ENCODE measurements around the gene CKS1B.
"Not testable (repeated sequence)": the region's sequence is repeated elsewhere in the genome, so short reads cannot be mapped to it uniquely, and the experiment has no call there.

The CKS1B gene

DNA sequence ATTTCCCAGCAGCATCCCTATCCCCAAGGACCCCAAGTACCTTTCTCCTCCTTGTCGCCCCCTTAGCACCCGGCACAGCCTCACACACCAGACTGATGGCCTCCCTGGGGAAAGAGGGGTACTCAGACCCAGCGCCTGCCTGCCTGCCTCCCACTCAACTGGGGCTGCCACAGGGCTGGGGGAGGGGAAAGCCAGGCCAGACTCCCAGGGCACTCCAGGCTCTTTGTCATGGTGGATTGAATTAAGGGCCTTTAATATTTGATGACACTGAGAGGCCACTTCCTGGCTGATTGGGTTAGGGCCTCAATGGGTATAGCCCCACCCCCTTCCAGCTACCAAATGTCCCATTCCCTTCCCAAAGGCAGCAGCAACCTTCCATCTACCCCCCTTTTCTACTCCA, 5.8 kb upstream of the CKS1B start:
- Histone ChIP-seq H3K36me3 (ENCODE audit: insufficient read depth, low read length) (peaks cover 38% of the 10 kb centered on the region), H3K4me1 (ENCODE audit: insufficient read depth, low read length) (peaks cover 9% of the 10 kb centered on the region), H3K9me3 (ENCODE audit: control insufficient read depth, insufficient read depth, low read length) (no peaks in the 10 kb centered on the region), H3K9ac (ENCODE audit: low read depth, low read length) (peak overlapping the region; percentile 69)

DNA sequence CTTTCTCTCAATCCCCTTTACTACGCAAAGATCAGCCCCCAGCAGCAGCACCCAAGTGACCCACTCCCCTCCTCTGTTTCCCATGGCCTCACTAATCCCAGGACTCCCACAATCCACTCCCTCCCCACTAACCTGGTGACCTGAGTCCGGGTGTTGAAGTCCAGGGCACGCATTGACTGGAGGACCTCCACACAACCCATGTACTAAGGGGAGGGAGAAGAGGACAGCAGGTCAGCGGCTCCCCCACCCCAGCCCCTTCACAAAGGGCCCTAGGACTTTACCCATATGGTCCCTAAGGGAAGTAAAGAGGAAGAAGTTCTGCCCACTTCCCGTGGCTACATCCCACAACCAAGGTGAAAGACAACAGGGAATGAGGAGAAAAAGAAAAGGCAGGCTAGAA, 5.2 kb upstream of the CKS1B start:
- Histone ChIP-seq H3K36me3 (ENCODE audit: insufficient read depth, low read length) (peaks cover 33% of the 10 kb centered on the region), H3K4me1 (ENCODE audit: insufficient read depth, low read length) (peaks cover 9% of the 10 kb centered on the region), H3K9me3 (ENCODE audit: control insufficient read depth, insufficient read depth, low read length) (no peaks in the 10 kb centered on the region), H3K9ac (ENCODE audit: low read depth, low read length) (peak overlapping the region; percentile 69)

DNA sequence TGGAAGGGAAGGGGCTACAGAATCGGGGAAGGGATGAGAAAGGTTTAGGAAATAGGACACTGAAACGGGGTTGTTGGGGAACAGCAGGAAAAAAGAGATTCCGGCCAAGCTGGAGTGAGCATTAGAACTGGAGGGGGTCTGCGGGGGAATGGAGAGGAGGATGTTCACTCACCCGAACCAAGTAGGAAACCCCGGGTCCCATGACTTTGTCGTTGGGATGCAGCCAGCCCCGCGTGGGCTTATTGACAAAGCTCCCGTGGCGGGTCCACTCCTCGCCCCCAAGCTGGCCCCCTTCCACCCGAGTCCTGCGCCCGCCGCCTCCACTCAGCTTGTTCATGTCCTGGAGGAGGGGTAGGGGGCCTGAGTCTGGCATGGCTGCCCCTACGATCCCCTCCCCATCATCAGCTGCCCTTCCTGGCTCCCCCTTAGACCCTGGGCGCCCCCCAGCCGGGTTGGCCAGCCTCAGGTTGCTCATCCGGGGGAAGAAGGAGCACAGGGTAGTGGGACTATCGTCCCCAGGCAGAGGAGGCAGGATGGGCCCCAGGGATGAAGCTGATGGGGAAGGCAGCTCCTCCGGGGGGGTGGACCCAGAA, 4.5 kb upstream of the CKS1B start:
- H3K9ac ChIP-seq (ENCODE audit: low read depth, low read length): peak overlapping the region; percentile 69
- peaks cover 9% of the 10 kb centered on the region for H3K4me1 ChIP-seq (ENCODE audit: insufficient read depth, low read length)
- peaks cover 29% of the 10 kb centered on the region for H3K36me3 ChIP-seq (ENCODE audit: insufficient read depth, low read length)

DNA sequence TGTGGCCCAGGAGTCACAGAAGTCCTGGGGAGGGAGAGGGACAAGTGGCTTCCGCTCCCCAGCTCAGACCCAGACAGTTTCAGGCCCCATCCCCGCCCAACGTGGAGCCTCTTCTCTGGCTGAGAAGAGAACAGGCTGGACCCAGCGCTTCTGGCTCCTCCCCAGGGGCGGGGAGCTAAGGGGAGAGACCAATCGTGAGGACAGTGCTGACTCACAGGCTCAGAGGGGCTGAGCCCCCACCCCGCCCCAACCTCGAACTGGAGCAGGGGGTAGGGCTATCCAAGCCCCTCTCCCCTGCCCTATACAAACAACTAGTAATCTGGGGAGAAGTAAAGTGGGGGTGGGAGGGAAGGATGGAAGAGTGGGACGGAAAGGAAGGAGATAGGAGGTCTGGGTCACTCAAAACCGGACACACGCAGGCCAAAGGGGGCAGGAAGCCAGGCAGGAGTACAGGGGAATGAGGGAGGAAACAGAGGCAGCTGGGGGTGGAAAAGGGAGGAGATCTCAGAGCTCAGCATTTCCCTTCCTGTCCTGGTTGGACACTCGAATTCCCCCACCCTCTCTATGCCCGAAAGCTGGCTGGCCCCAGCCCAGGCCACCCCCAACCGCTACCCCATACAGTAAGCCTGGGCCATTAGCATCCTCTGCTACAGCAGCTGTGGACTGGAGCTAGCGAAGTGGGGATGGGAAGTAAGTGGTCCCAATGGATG, 3.7 kb upstream of the CKS1B start, which contains the start of gene SHC1:
Gene SHC1, minus strand, starts transcription at position 117 of the 710 bp plus-strand sequence. CDS start 221 bp downstream, outside the sequence.
- Histone ChIP-seq H3K4me1 (ENCODE audit: insufficient read depth, low read length) (peaks cover 9% of the 10 kb centered on the region), H3K36me3 (ENCODE audit: insufficient read depth, low read length) (peaks cover 21% of the 10 kb centered on the region), H3K9me3 (ENCODE audit: control insufficient read depth, insufficient read depth, low read length) (no peaks in the 10 kb centered on the region), H3K9ac (ENCODE audit: low read depth, low read length) (peak within 1 kb of the TSS; percentile 69)

More for the DNA sequence above, 4.5 kb upstream of the CKS1B start:
- no peaks in the 10 kb centered on the region for H3K9me3 ChIP-seq (ENCODE audit: control insufficient read depth, insufficient read depth, low read length)

DNA sequence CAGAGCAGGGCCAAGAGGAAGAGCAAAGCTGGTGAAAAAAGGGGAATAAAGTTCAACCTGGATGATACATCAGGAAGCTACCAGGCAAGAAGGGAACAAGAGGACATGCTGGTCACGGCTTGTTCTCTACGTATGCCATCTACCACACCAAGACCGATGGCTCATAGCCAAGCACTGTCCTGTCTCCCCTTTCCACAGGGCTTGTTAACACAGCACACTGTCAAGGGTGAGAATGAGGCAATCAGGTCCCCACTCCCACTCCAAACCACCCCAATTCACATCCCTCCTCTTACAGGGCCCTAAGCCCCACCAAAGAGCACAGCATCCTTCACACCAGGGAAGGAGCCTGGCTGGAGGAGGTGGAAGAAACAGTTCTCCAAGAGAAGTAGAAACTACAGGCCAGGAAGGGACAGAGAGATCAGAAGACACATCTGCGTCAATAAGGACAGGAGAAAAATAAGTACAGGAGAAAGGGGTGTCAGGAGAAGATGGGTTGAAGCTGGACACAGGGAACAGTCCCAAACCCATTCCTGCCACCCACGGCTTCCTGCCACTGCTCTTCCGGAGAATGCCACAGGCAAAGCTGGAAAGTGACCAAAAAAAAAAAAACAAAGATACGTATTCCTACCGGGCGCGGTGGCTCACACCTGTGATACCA, 3.0 kb upstream of the CKS1B start:
- Histone ChIP-seq H3K9me3 (ENCODE audit: control insufficient read depth, insufficient read depth, low read length) (no peaks in the 10 kb centered on the region), H3K9ac (ENCODE audit: low read depth, low read length) (peak overlapping the region; percentile 69), H3K36me3 (ENCODE audit: insufficient read depth, low read length) (peaks cover 18% of the 10 kb centered on the region), H3K4me1 (ENCODE audit: insufficient read depth, low read length) (peaks cover 9% of the 10 kb centered on the region)

DNA sequence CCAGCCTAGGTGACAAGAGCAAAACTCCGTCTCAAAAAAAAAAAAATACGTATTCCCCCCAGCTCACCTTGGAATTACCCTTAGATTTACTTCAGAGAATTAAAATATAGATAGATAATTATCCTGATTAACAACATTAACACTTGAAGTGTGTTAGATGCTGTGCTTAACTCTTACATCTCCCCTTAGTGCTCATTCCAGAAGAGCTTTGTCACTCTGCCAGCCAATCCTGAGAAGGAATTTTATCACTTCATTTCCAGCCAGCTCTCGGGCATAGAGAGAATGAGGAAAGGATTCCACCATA, 2.3 kb upstream of the CKS1B start:
- Histone ChIP-seq H3K36me3 (ENCODE audit: insufficient read depth, low read length) (peaks cover 12% of the 10 kb centered on the region), H3K9me3 (ENCODE audit: control insufficient read depth, insufficient read depth, low read length) (no peaks in the 10 kb centered on the region), H3K9ac (ENCODE audit: low read depth, low read length) (peak overlapping the region; percentile 69), H3K4me1 (ENCODE audit: insufficient read depth, low read length) (peaks cover 11% of the 10 kb centered on the region)

DNA sequence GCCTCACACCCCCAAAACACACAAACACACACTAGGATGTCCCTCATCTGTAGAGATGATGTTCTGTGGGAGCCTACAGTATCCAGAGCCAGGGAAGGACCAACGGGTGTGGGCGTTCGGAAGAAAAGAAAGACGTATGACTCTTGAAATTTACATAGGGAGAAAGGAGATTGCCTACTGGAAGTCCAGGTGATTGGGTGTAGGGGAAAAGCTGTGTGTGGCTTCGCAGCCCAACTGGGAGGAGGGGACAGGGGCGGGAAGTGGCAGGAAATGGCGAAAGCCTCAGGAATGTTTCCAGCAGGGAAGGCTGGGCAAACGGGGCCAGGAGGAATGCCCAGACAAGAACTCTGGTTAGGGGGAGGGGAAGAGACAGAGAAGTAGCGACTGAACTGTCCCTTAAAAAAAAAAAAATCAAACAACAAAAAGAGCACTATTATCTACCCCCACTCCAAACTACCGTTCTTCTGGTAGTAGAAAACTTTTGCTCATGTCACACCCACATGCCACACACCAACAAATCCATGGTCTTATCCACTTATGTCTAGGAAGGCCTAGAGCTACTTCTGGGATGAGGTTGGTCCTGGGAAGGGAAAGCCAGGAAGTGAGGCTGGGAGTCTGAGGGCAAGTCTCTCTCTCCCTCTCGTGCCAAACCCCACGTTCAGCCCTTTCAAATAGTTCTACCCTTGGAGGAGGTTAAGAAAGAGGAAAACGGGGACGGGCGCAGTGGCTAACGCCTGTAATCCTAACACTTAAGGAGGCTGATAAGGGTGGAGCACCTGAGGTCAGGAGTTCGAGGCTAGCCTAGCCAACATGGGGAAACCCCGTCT, 1.8 kb upstream of the CKS1B start:
- H3K36me3 ChIP-seq (ENCODE audit: insufficient read depth, low read length): peaks cover 6% of the 10 kb centered on the region; the same call in 1 of the 2 replicates
- H3K4me1 ChIP-seq (ENCODE audit: insufficient read depth, low read length): peaks cover 11% of the 10 kb centered on the region
- peak overlapping the region; percentile 69 for H3K9ac ChIP-seq (ENCODE audit: low read depth, low read length)
- no peaks in the 10 kb centered on the region for H3K9me3 ChIP-seq (ENCODE audit: control insufficient read depth, insufficient read depth, low read length)

DNA sequence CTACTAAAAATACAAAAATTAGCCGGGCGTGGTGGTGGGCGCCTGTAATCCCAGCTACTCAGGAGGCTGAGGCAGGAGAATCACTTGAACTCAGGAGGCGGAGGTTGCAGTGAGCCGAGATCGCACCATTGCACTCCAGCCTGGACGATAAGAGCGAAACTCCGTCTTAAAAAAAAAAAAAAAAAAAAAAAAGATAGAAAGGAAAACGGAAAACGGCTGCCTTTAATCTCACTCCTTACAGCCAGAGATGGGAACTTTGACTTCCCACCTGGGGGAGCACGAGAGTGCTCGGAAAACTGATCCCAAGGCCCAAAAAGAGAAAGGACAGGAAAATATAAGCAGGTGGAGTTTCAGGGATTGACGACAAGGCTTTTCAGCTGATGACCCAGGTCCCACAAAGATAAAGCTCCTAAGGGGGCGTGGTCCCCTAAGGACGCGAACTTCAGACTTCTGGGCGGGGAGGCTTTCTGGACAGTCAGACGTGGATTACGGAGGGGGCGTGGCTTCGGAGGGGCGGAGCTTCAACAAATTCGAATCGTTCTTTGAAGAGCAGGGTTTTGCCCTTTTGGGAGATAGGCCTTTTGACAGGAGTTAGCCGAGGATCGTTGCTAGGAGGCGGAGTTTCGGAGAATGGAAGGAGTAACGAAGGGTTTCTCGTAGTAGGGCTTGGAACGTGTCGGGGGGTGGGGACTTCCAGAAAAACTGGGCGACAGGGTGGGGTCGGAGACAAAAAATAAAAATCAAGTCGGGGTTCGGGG, 958 bp upstream of the CKS1B start:
- peak overlapping the region; percentile 69 for H3K9ac ChIP-seq (ENCODE audit: low read depth, low read length)
- H3K4me1 ChIP-seq (ENCODE audit: insufficient read depth, low read length): peaks cover 11% of the 10 kb centered on the region
- peaks cover 5% of the 10 kb centered on the region; the same call in 1 of the 2 replicates for H3K36me3 ChIP-seq (ENCODE audit: insufficient read depth, low read length)
- no peaks in the 10 kb centered on the region for H3K9me3 ChIP-seq (ENCODE audit: control insufficient read depth, insufficient read depth, low read length)

DNA sequence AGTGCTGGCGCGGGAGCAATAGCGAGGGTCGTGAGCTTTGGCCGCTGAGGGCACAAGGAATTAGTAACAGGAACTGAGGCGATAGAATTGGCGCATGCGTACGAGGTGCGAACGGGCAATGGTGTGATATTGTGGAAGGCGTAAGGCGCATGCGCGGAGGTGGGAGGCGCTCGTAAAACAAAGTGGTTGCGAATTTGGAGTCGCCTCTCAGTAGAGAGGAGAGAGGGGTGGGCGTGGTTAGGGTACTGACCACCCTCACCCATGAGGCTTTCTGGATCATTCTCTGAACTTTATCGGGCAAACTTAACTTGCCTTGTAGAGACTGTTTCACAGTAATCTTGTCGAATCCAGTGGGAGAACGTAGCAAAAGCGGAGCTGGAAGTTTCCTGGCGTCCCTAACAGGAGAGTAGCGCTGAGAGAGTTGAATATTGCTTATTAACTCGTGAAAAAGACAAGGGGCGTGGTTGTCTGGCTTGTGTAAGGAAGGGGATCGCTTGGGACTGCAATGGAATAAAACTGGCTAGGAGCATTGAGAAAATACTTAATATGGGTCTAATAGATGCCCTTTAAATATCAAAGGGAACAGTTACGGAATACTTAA, 427 bp downstream of the CKS1B start:
- H3K4me1 ChIP-seq (ENCODE audit: insufficient read depth, low read length): peaks cover 11% of the 10 kb centered on the region
- H3K9me3 ChIP-seq (ENCODE audit: control insufficient read depth, insufficient read depth, low read length): no peaks in the 10 kb centered on the region
- peak overlapping the region; percentile 69 for H3K9ac ChIP-seq (ENCODE audit: low read depth, low read length)
- peaks cover 13% of the 10 kb centered on the region; the same call in 1 of the 2 replicates for H3K36me3 ChIP-seq (ENCODE audit: insufficient read depth, low read length)

DNA sequence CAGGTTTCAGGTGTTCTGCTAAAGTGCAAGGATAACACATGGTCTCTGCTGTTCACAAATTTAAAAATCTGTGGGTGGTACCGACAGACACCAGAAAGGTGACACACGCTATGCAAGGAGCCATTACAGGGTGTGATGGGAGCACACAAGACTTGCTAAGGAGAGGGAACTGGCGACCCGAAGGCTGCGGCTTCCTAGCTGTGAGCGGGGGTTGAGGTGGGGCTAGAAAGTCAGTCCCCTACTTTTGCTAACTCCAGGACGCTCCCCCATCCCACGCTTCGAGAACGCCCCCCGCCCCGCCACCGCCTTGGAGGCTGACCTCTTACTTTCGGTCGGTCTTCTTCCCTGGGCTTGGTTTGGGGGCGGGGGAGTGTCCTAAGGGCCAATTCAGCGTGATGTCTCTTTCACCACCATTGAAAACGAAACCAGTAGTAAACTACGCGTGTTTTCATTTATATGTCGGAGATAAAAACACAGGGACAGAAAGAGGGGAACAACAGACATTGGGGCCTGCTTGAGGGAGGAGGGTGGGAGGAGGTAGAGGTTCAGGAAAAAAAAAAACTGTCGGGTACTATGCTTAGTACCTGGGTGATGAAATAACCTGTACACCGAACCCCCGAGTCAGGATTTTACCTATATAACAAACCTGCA, 1.1 kb downstream of the CKS1B start:
- Histone ChIP-seq H3K9me3 (ENCODE audit: control insufficient read depth, insufficient read depth, low read length) (no peaks in the 10 kb centered on the region), H3K4me1 (ENCODE audit: insufficient read depth, low read length) (peaks cover 11% of the 10 kb centered on the region), H3K36me3 (ENCODE audit: insufficient read depth, low read length) (peaks cover 13% of the 10 kb centered on the region; the same call in 1 of the 2 replicates), H3K9ac (ENCODE audit: low read depth, low read length) (peak overlapping the region; percentile 69)

DNA sequence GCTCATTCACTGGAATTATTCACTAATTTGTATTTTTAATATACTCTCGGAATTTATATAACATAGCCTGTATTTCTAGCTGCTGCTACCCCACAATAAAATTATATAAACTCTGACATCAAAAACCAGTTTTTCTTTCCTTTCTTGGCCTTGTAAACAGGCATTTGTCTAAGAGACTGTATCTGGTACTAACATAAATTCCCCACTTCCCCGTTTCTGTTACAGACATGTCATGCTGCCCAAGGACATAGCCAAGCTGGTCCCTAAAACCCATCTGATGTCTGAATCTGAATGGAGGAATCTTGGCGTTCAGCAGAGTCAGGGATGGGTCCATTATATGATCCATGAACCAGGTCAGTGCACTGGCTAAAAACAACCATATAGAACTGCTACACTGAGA, 3.3 kb downstream of the CKS1B start:
- not testable (repeated sequence) for H3K9me3 ChIP-seq (ENCODE audit: control insufficient read depth, insufficient read depth, low read length); H3K9ac ChIP-seq (ENCODE audit: low read depth, low read length); H3K4me1 ChIP-seq (ENCODE audit: insufficient read depth, low read length)
- peaks cover 15% of the 10 kb centered on the region; the same call in 1 of the 2 replicates for H3K36me3 ChIP-seq (ENCODE audit: insufficient read depth, low read length)

DNA sequence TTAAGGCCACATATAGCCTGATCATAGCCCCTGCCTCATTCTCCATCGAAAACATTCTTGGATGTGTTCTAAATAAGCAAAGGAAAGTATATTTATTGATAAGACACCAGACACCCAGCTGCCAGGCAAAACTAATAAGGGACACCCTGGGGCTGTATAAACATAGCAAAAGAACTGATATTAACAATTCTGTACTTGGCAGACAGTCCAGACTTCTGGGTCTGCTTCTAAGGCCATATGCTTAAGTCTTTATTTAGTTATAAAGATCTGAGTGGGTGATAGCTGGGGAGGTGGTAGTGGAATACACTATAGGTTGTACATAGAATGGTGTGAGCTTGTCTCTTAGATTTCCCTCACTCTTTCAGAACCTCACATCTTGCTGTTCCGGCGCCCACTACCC, 3.9 kb downstream of the CKS1B start:
- Histone ChIP-seq H3K9me3 (ENCODE audit: control insufficient read depth, insufficient read depth, low read length) (no peaks in the 10 kb centered on the region), H3K9ac (ENCODE audit: low read depth, low read length) (no peak overlapping the region), H3K36me3 (ENCODE audit: insufficient read depth, low read length) (peaks cover 15% of the 10 kb centered on the region; the same call in 1 of the 2 replicates), H3K4me1 (ENCODE audit: insufficient read depth, low read length) (peaks cover 7% of the 10 kb centered on the region)

DNA sequence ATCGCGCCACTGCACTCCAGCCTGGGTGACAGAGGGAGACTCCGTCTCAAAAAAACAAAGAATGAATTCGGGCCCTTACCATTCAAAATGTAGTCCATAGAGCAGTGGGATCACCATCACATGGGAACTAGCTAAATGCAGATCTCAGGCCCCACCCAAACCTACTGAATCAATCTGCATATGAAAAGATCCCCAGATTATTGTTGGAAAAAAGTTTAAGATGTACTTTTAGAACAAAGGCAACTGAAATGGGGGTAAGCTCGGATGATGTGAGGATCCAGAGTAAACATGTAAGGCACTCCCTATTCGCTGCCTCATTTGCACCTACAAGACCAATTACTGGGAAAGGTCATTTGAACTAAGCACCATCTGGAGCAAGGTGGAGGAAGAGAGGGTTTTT, 7.9 kb downstream of the CKS1B start:
- Histone ChIP-seq H3K9ac (ENCODE audit: low read depth, low read length) (peak overlapping the region; percentile 49; the same call in 1 of the 2 replicates), H3K4me1 (ENCODE audit: insufficient read depth, low read length) (peaks cover 9% of the 10 kb centered on the region; the same call in 1 of the 2 replicates), H3K36me3 (ENCODE audit: insufficient read depth, low read length) (peaks cover 17% of the 10 kb centered on the region), H3K9me3 (ENCODE audit: control insufficient read depth, insufficient read depth, low read length) (no peaks in the 10 kb centered on the region)
